Esophagus muscularis mucosa (tissue), 4 donors: Measurements from ENCODE around the gene RYR2. TPM values are rescaled to one million over a fixed set of nuclear protein-coding genes. Genes with fewer than 3 reads are reported as not detected.

ENCODE experiments used
- DNase-seq: peaks from one replicate; pipeline ENCODE4 v3.0.0-alpha.2; 2017; ENCODE audit errors: extremely low spot score
- H3K27ac ChIP-seq, 4 donors: fragments of 200-600 bp; sonication (generic); replicated peaks in 1 of 4; 1 replicate in 3 of 4; 2 replicates in 1 of 4; pipeline ENCODE4 v1.5.1; 2016 to 2019; ENCODE audit warnings: mild to moderate bottlenecking in 1 of 4
- H3K27me3 ChIP-seq, 4 donors: fragments of 200-600 bp; sonication (generic); one replicate each; pipeline versions ENCODE4 v1.5.1 to v1.6.0; 2016 to 2019
- H3K36me3 ChIP-seq, 4 donors: fragments of 200-600 bp; sonication (generic); one replicate each; pipeline ENCODE4 v1.5.1; 2016 to 2019
- H3K4me1 ChIP-seq, 4 donors: fragments of 200-600 bp; sonication (generic); one replicate each; pipeline ENCODE4 v1.5.1; 2016 to 2019
- H3K4me3 ChIP-seq, 4 donors: fragments of 200-600 bp; sonication (generic); 1 replicate in 2 of 4; 2 replicates in 2 of 4; pipeline ENCODE4 v1.5.1; 2016 to 2019; ENCODE audit warnings: mild to moderate bottlenecking in 4 of 4, moderate library complexity in 1 of 4
- H3K9me3 ChIP-seq, 4 donors: fragments of 200-600 bp; sonication (generic); 1 replicate in 3 of 4; 2 replicates in 1 of 4; pipeline ENCODE4 v1.5.1; 2016 to 2019
- EP300 ChIP-seq: sonication (generic); formaldehyde crosslinking; IDR thresholded peaks from one replicate; pipeline ENCODE4 v1.6.1; 2017; ENCODE audit warnings: antibody characterized with exemption
- POLR2A ChIP-seq: fragments of 450-650 bp; IDR thresholded peaks from one replicate; pipeline ENCODE4 v1.6.1; 2017; ENCODE audit warnings: antibody characterized with exemption, moderate library complexity, mild to moderate bottlenecking, low read depth
- POLR2AphosphoS5 ChIP-seq, 2 donors: sonication (generic); formaldehyde crosslinking; IDR thresholded peaks; one replicate each; pipeline ENCODE4 v1.6.1; 2017; ENCODE audit warnings: antibody characterized with exemption in 2 of 2
- WGBS: methylation state at CpG from one replicate; pipeline ENCODE4 v1.1.5; 2018; 5-methylcytosine and 5-hydroxymethylcytosine counted together
- intact Hi-C: fragments of 100-400 bp; cut with DNase I; formaldehyde crosslinking; loops from one replicate; pipeline ENCODE4 v1.15.1; 2023
- total RNA-seq, 4 donors: library from RNA; depleted of rRNA; stranded (reverse); fragments of >200 nt; gene quantifications; one replicate each; pipeline versions ENCODE4 v1.1.0 to v1.2.1, GENCODE V29; 2016
- TF ChIP-seq, protein P1 (sequence below), 3 experiments: fragments of 200-600 bp in 2 of 3; fragments of 450-650 bp in 1 of 3; sonication (generic) in 2 of 3; IDR thresholded peaks; one replicate each; pipeline ENCODE4 v1.5.1; 2017 to 2019; ENCODE audit warnings: antibody characterized with exemption in 3 of 3, mild to moderate bottlenecking in 2 of 3, moderate library complexity in 1 of 3

Gene RYR2
- total RNA-seq, 4 donors from 2014 or later, result 29.8 to 56.3 (median 38.9) TPM

DNA sequence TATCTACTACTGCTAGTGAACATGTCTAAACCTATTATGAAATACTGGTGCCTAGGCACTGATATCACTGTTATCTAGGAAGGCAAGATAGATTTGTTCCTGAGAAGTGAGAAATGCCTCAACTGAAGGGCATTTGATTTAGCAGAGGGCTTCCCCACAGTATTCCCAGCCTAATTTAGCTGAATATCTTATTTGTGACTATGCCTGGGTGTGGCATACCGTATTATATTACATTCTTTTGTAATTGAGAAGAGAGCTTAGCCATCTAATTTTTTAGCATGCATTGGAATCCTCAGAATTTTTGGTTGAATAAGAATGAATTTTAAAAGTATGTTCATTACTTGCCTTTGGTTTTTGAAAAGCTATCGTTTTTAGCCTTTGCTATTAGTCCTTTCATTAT is 749.6 kb downstream of the RYR2 start:
- Histone ChIP-seq H3K27ac (no peak overlapping the region), H3K36me3 (peaks cover 0 to 65% (median 44%) of the 10 kb centered on the region in 4 donors), H3K9me3 (no peaks in the 10 kb centered on the region), H3K27me3 (no peaks in the 10 kb centered on the region), H3K4me3 (no peak overlapping the region), H3K4me1 (no peaks in the 10 kb centered on the region)
- no peak for TF ChIP-seq EP300
- TF ChIP-seq POLR2AphosphoS5 (IDR thresholded peaks at IDR 0.05), result no peak
- TF ChIP-seq, protein P1, sequence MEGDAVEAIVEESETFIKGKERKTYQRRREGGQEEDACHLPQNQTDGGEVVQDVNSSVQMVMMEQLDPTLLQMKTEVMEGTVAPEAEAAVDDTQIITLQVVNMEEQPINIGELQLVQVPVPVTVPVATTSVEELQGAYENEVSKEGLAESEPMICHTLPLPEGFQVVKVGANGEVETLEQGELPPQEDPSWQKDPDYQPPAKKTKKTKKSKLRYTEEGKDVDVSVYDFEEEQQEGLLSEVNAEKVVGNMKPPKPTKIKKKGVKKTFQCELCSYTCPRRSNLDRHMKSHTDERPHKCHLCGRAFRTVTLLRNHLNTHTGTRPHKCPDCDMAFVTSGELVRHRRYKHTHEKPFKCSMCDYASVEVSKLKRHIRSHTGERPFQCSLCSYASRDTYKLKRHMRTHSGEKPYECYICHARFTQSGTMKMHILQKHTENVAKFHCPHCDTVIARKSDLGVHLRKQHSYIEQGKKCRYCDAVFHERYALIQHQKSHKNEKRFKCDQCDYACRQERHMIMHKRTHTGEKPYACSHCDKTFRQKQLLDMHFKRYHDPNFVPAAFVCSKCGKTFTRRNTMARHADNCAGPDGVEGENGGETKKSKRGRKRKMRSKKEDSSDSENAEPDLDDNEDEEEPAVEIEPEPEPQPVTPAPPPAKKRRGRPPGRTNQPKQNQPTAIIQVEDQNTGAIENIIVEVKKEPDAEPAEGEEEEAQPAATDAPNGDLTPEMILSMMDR (IDR thresholded peaks at IDR 0.05), result no peak
- TF ChIP-seq POLR2A, result no peak
- 72% methylated on average over 2 of the region's 2 CpGs for WGBS
- intact Hi-C loops, result no loop called here
- DNase-seq, result no peak

DNA sequence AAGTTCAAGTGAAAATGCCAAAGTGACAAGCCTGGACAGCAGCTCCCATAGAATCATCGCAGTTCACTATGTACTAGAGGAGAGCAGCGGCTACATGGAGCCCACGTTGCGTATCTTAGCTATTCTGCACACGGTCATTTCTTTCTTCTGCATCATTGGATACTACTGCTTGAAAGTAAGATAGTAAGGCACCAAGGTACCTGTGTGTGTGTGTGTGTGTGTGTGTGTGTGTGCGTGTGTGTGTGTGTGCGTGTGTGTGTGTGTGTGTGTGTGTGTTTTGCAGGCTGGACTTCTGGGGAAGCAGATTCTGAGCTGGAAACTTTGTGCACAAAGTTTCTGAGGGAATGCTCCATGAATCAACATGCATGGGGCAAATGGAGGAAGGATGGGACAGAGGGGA is 750.2 kb downstream of the RYR2 start:
- DNase-seq, result no peak
- 72% methylated on average over 7 of the region's 7 CpGs for WGBS
- H3K27me3 ChIP-seq, result no peaks in the 10 kb centered on the region
- intact Hi-C loops, result no loop called here
- no peak overlapping the region for H3K4me3 ChIP-seq
- H3K36me3 ChIP-seq, result peaks cover 0 to 66% (median 47%) of the 10 kb centered on the region in 4 donors
- no peak overlapping the region for H3K27ac ChIP-seq
- TF ChIP-seq EP300 (no peak), POLR2A (no peak), POLR2AphosphoS5 (IDR thresholded peaks at IDR 0.05) (no peak)
- TF ChIP-seq, protein P1 (IDR thresholded peaks at IDR 0.05), result no peak
- no peaks in the 10 kb centered on the region for H3K4me1 ChIP-seq
- no peaks in the 10 kb centered on the region for H3K9me3 ChIP-seq

DNA sequence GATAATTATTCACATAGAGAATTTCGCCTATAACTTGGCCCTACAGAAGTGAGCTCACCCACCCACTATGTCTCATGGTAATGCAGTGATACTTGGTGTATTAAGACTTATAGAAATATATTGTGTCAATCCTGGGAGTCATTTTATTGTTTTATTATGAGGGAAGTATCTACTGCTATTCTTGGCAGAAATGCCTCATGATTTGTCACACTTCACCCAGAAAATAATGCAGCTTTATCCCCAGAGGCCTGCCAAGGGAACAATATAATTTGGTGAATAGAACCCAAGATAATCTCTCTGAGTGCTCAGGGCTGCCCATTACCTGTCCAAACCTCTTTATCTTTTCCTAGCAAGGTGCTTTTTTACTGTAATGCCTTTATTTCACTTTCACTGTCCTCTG is 750.7 kb downstream of the RYR2 start:
- Histone ChIP-seq H3K4me3 (no peak overlapping the region), H3K27me3 (no peaks in the 10 kb centered on the region), H3K36me3 (peaks cover 0 to 67% (median 48%) of the 10 kb centered on the region in 4 donors), H3K4me1 (no peaks in the 10 kb centered on the region), H3K9me3 (no peaks in the 10 kb centered on the region), H3K27ac (no peak overlapping the region)
- intact Hi-C loops, result no loop called here
- TF ChIP-seq, protein P1 (IDR thresholded peaks at IDR 0.05), result no peak
- TF ChIP-seq POLR2A (no peak), EP300 (no peak), POLR2AphosphoS5 (IDR thresholded peaks at IDR 0.05) (no peak)
- 90% methylated on average over 1 of the region's 1 CpG for WGBS
- DNase-seq, result no peak

DNA sequence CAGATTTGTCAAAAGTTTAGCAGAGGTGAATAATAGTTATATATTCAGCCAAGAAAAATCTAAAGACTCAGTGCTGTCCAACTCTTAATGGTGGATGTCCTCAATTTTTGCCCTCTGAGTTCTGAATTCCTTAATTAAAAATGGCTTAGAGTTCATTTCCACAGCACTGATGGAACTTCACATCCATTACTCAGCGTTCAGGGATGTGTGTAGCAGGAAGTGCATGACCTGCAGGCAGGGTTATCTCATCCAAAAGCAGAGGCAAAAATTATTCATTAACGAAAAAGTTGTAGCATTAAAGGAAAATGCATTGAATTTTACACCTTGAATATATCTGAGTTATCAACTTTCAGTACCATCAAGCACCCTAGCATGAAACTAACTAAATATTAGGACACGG is 752.1 kb downstream of the RYR2 start:
- no peaks in the 10 kb centered on the region for H3K9me3 ChIP-seq
- H3K27ac ChIP-seq, result no peak overlapping the region
- intact Hi-C loops, result no loop called here
- WGBS, result 46% methylated on average over 3 of the region's 3 CpGs
- no peak overlapping the region for H3K4me3 ChIP-seq
- DNase-seq, result no peak
- H3K27me3 ChIP-seq, result no peaks in the 10 kb centered on the region
- TF ChIP-seq EP300 (no peak), POLR2A (no peak), POLR2AphosphoS5 (IDR thresholded peaks at IDR 0.05) (no peak)
- TF ChIP-seq, protein P1 (IDR thresholded peaks at IDR 0.05), result no peak
- no peaks in the 10 kb centered on the region for H3K4me1 ChIP-seq
- peaks cover 0 to 68% (median 40%) of the 10 kb centered on the region in 4 donors for H3K36me3 ChIP-seq

DNA sequence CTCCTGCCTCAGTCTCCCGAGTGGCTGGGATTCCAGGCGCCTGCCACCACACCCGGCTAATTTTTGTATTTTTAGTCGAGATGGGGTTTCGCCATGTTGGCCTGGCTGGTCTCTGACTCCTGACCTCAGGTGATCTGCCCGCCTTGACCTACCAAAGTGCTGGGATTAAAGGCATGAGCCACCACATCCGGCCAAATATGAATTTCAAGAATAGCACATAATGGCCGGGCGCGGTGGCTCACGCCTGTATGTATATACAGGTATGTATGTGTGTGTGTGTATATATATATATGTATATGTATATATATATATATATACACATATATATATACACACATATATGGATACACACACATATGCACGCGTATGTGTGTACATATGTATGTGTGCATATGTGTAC is 753.6 kb downstream of the RYR2 start:
- 85% methylated on average over 13 of the region's 13 CpGs for WGBS
- no peaks in the 10 kb centered on the region for H3K4me1 ChIP-seq
- no peaks in the 10 kb centered on the region for H3K9me3 ChIP-seq
- no peak overlapping the region for H3K27ac ChIP-seq
- intact Hi-C loops, result no loop called here
- H3K36me3 ChIP-seq, result peaks cover 0 to 55% (median 34%) of the 10 kb centered on the region in 4 donors
- no peak overlapping the region for H3K4me3 ChIP-seq
- DNase-seq, result no peak
- TF ChIP-seq POLR2AphosphoS5 (IDR thresholded peaks at IDR 0.05) (no peak), POLR2A (no peak), EP300 (no peak)
- TF ChIP-seq, protein P1 (IDR thresholded peaks at IDR 0.05), result no peak
- H3K27me3 ChIP-seq, result no peaks in the 10 kb centered on the region
